Fibroblast of the aortic adventitia (primary cell): Measurements from ENCODE around the gene GPR176. TPM values are rescaled to one million over a fixed set of nuclear protein-coding genes. Genes with fewer than 3 reads are reported as not detected.

Experiments
- DNase-seq: peaks from one replicate; pipeline ENCODE4 v3.0.0-alpha.2; 2010; ENCODE audit warnings: low read depth
- H3K4me3 ChIP-seq: 2 replicates; pipeline ENCODE4 v1.5.1; 2011; ENCODE audit warnings: low read depth, mild to moderate bottlenecking, control low read depth, low read length, moderate library complexity
- total RNA-seq: library from RNA; depleted of rRNA; stranded (reverse); fragments of >200 nt; gene quantifications from 2 replicates; pipeline ENCODE4 v1.2.3, GENCODE V29; 2012; ENCODE audit warnings: low replicate concordance
- TF ChIP-seq, protein P1 (sequence below): IDR thresholded peaks from 2 replicates; pipeline ENCODE4 v1.5.1; 2011; ENCODE audit warnings: mild to moderate bottlenecking, low read length, control low read depth, inconsistent platforms; ENCODE audit not compliant: insufficient read depth

The GPR176 gene
- total RNA-seq, 1 donor, result 160 TPM

DNA sequence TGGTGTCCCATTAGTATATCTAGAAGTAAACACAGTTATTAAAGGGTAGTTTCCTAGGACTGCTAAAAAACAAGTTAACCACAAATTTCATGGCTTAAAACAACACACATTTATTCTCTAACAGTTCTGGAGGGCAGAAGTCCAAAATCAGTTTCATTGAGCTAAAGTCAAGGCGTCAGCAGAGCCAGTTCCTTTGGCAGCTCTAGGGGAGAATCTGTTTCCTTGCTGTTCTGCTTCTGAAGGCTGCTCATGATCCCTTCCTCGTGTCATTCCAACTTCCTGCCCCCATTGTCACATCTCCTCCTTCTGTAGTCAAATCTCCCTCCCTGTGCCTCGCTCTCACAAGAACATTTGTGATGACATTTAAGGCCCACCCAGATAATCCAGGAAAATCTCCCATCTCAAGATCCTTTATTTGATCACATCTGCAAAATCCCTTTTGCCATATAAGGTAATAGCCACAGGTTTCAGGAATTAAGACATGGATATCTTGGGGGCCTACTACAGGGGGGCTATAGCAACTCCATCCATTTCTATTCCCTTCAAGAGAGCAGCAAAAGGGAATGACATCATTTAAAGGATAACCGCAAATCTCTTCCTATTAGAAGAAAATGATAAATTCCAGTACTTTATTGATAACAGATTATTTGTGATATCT, 50.1 kb downstream of the GPR176 start:
- H3K4me3 ChIP-seq, result no peak overlapping the region
- TF ChIP-seq, protein P1, sequence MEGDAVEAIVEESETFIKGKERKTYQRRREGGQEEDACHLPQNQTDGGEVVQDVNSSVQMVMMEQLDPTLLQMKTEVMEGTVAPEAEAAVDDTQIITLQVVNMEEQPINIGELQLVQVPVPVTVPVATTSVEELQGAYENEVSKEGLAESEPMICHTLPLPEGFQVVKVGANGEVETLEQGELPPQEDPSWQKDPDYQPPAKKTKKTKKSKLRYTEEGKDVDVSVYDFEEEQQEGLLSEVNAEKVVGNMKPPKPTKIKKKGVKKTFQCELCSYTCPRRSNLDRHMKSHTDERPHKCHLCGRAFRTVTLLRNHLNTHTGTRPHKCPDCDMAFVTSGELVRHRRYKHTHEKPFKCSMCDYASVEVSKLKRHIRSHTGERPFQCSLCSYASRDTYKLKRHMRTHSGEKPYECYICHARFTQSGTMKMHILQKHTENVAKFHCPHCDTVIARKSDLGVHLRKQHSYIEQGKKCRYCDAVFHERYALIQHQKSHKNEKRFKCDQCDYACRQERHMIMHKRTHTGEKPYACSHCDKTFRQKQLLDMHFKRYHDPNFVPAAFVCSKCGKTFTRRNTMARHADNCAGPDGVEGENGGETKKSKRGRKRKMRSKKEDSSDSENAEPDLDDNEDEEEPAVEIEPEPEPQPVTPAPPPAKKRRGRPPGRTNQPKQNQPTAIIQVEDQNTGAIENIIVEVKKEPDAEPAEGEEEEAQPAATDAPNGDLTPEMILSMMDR, result no peak
- DNase-seq, result peak; percentile 64

DNA sequence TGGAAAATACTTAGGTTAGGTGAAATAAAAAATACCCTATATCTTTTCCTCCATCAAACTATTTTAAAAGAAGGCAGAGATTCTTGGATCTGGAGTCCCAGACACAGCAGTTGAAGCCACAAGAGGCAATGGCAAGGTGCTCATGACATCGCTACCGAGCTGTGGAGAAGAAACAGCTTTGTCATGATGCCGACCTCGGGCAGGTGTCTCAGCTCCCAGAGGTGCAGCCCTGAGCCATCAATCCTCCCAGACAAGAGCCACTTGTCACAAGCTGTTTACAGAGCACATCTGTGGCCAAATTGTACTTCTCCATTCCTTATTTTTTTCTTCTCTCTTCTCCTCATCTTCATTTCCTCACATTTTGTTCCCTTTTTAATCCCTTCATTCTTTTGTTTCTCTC, 50.8 kb downstream of the GPR176 start:
- no peak overlapping the region for H3K4me3 ChIP-seq
- TF ChIP-seq, protein P1, result no peak
- DNase-seq, result no peak

DNA sequence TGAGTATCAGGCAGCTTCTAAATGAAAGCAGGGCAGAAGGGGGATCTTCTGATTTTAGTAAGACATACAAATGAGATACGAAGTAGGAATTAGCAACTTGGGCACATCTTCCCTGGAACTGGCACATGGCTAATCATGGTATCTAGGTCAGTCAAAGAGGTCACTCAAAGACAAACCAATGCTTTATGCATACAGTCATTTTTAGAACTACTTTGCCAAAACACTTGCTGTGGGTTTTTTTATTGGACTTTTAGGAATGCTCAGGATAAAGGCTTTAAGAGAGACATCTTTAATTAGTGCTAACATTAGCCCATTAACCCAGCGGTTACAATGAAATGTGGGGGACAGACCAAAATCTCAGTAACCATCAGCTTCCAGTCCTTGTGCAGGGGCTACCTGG, 51.7 kb downstream of the GPR176 start:
- H3K4me3 ChIP-seq, result no peak overlapping the region
- no peak for DNase-seq
- TF ChIP-seq, protein P1, result no peak

DNA sequence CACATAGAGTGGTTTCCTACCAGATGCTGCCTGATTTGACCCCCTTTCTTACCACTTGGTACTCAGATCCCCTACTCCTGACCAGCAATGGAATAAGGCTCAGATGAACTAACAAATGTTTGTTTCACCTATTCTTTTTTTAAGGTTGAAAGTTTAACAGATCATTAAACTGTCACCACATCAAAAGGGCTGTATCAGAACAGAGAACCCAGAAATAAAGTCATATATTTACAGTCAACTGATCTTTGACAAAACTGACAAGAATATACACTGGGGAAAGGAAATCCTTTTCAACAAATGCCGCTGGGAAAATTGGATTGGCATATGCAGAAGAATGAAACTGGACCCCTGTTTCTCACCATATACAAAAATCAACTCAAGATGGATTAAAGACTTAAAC, 56.0 kb downstream of the GPR176 start:
- H3K4me3 ChIP-seq, result no peak overlapping the region
- TF ChIP-seq, protein P1, result no peak
- DNase-seq, result no peak

DNA sequence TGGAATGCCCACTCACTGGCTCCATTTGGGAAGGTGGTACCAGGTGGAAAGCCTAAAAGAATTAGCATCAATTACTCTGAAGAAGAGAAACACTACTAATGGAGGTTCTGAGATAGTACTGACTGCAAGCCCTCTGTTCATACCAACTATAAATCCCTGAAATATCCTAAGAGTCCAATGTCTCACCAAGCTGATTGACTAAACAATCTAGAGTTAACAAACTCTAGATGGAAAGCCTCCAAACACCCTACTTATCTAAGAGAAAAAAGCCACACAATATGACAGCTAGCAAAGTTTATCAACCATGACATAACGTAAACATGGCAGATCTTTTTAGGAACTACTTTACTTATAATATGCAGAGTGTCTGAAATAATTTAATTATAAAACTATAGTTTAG, 59.2 kb downstream of the GPR176 start:
- TF ChIP-seq, protein P1, result no peak
- no peak for DNase-seq
- H3K4me3 ChIP-seq, result no peak overlapping the region

DNA sequence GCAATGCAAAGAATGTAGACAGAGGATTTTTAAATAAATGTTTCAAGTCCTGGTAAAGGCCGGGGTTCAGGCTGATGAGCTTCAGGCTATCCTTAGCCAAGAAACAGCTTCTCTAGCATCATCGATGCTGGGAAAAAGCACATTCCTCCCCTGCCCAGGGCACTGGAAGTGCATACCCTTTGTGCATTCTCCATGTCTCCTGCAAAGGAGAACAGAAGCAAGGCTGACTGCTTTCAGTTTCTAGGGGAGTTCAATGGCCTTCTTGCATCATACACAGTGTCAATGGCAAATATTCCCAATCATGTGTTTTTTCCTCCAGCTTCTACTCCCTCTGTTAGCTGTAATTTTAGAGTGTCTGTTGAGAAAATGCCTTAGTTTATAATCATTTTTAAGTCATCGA, 59.9 kb downstream of the GPR176 start:
- peak; percentile 36 for DNase-seq
- TF ChIP-seq, protein P1, result no peak
- H3K4me3 ChIP-seq, result no peak overlapping the region

DNA sequence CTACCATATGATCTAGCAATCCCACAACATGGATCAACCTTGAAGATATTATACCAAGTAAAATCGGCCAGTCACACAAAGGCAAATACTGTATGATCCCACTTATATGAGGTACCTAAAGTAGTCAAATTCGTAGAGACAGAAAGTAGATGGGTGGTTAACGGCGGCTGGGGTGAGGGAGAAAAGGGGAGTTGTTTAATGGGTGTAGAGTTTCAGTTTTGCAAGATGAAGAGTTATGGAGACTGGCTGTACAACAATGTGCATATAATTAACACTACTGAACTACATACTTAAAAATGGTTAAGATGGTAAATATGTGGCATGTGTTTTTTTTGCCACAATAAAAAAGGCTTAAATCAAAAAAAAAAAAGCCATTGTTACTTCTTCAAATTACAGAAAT, 60.4 kb downstream of the GPR176 start:
- H3K4me3 ChIP-seq, result no peak overlapping the region
- no peak for DNase-seq
- TF ChIP-seq, protein P1, result no peak
